DND-41 (cell line): Measurements from ENCODE around the gene DNLZ.

Source experiments
- ATAC-seq: fragments of 200-7000 bp; cut with Tn5 transposase; 3 replicates; pipeline ENCODE4 v1.9.1; 2021; ENCODE audit warnings: low read depth; ENCODE audit not compliant: insufficient read depth
- DNase-seq: peaks from one replicate; pipeline ENCODE4 v3.0.0-alpha.2; 2020
- H2AFZ ChIP-seq: 2 replicates; pipeline ENCODE4 v1.6.0; 2012; ENCODE audit warnings: low read depth, low read length
- H3K27ac ChIP-seq: 2 replicates; pipeline ENCODE4 v1.5.1; 2012; ENCODE audit warnings: low read length, inconsistent platforms
- H3K27me3 ChIP-seq: fragments of 200-600 bp; sonication (generic); 2 replicates; pipeline ENCODE4 v1.6.0; 2012; ENCODE audit warnings: low read length, mild to moderate bottlenecking, inconsistent platforms; ENCODE audit not compliant: insufficient read depth, poor library complexity
- H3K36me3 ChIP-seq: 2 replicates; pipeline ENCODE4 v1.5.1; 2012; ENCODE audit warnings: low read length, inconsistent platforms; ENCODE audit not compliant: insufficient read depth
- H3K4me1 ChIP-seq: 2 replicates; pipeline ENCODE4 v1.5.1; 2012; ENCODE audit warnings: mild to moderate bottlenecking, low read length; ENCODE audit not compliant: insufficient read depth
- H3K4me2 ChIP-seq: 2 replicates; pipeline ENCODE4 v1.6.0; 2012; ENCODE audit warnings: mild to moderate bottlenecking, moderate library complexity, low read length, inconsistent platforms; ENCODE audit not compliant: insufficient read depth
- H3K4me3 ChIP-seq, 2 experiments: fragments of 200-600 bp in 1 of 2; shearing (Covaris generic) in 1 of 2; 2 replicates each; pipeline ENCODE4 v1.5.1; 2012 to 2016; ENCODE audit warnings: inconsistent platforms in 2 of 2, low read length in 2 of 2, mild to moderate bottlenecking in 2 of 2, low read depth in 1 of 2, moderate library complexity in 1 of 2
- H3K79me2 ChIP-seq: 2 replicates; pipeline ENCODE4 v1.6.0; 2012; ENCODE audit warnings: low read length, inconsistent platforms; ENCODE audit not compliant: insufficient read depth
- H3K9ac ChIP-seq: 2 replicates; pipeline ENCODE4 v1.6.0; 2012; ENCODE audit warnings: low read depth, mild to moderate bottlenecking, inconsistent platforms, low read length, moderate library complexity
- H3K9me3 ChIP-seq: 2 replicates; pipeline ENCODE4 v1.5.1; 2012; ENCODE audit warnings: low read length, moderate library complexity, mild to moderate bottlenecking, inconsistent platforms; ENCODE audit not compliant: insufficient read depth, severe bottlenecking
- H4K20me1 ChIP-seq: 2 replicates; pipeline ENCODE4 v1.6.0; 2012; ENCODE audit warnings: low read length; ENCODE audit not compliant: insufficient read depth
- CTCF ChIP-seq: IDR thresholded peaks from 2 replicates; pipeline ENCODE4 v1.5.1; 2012; ENCODE audit warnings: borderline replicate concordance, low read length, moderate library complexity, mild to moderate bottlenecking; ENCODE audit not compliant: poor library complexity, severe bottlenecking; ENCODE audit errors: extremely low read depth
- EZH2 ChIP-seq: IDR thresholded peaks from 3 replicates; pipeline ENCODE4 v1.6.1; 2012; ENCODE audit warnings: borderline replicate concordance, low read depth, mild to moderate bottlenecking, moderate library complexity, low read length, inconsistent platforms; ENCODE audit not compliant: severe bottlenecking

The DNLZ gene

GRCh38 chr9:136379003-136379287 lies 15.4 kb upstream of the DNLZ start:
- no peak for TF ChIP-seq CTCF
- TF ChIP-seq EZH2: no peak
- Histone ChIP-seq H3K4me2 (no peak overlapping the region), H3K79me2 (no peaks in the 10 kb centered on the region), H3K9me3 (no peaks in the 10 kb centered on the region), H3K27ac (no peak overlapping the region), H3K27me3 (no peaks in the 10 kb centered on the region), H3K36me3 (peaks cover 43% of the 10 kb centered on the region), H3K4me1 (no peaks in the 10 kb centered on the region), H2AFZ (no peak overlapping the region), H3K9ac (no peak overlapping the region), H3K4me3 (no peak overlapping the region), H4K20me1 (peaks cover 16% of the 10 kb centered on the region; the same call in 1 of the 2 replicates)
- DNase-seq (no peak), ATAC-seq (no peak)

- no peaks in the 10 kb centered on the region for H3K4me1 ChIP-seq
- no peak overlapping the region for H3K4me2 ChIP-seq
- H3K27me3 ChIP-seq: no peaks in the 10 kb centered on the region
- DNase-seq: no peak
- no peak overlapping the region for H2AFZ ChIP-seq
- no peak overlapping the region for H3K4me3 ChIP-seq
- TF ChIP-seq EZH2 (no peak), CTCF (no peak)
- no peak overlapping the region for H3K27ac ChIP-seq
- H3K36me3 ChIP-seq: peaks cover 40% of the 10 kb centered on the region
- H4K20me1 ChIP-seq: peaks cover 15% of the 10 kb centered on the region; the same call in 1 of the 2 replicates
- H3K9ac ChIP-seq: no peak overlapping the region
- no peaks in the 10 kb centered on the region for H3K9me3 ChIP-seq
- ATAC-seq: no peak
- no peaks in the 10 kb centered on the region for H3K79me2 ChIP-seq
Observed at GRCh38 chr9:136378170-136379002, 14.8 kb upstream of the DNLZ start.

DNA sequence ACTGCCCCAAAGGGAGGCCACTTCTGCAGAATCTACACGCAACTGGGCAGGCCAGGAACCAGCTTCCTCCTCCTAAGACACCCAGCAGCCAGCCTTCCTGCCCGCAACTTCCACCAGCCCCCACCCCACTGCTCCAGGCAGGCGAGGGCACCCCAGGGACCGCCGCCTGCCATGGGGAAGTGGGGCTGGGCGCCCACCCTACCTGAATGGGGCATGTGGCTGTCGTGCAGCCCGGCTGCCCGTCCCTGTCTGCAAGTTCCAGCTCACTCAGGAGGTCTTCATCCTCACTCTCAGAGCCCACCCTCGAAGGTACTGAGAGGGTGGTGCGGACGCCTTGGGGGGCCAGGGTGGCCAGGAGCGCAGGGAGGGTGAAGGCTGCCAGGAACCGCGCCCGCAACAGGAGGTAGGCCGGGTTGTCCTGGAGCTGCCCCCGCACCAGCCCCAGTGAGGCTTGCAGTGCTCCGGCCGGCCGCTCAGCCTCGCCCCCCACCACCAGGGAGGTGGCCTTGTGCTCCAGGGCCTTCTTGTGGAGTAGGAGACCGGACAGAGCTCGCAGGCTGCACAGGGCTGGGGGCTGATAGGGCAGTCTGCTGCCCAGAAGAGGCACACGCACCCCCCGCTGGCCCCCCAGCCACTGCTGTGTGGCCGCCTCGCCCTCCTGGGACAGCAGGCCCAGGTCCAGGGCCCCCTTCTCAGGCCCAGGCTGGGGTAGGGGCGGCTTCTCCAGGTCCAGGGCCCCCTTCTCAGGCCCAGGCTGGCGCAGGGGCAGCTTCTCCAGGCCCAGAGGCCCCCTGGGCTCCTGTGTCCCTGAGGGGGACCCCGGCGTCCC lies 14.0 kb upstream of the DNLZ start:
- Histone ChIP-seq H3K4me2 (no peak overlapping the region), H3K36me3 (peaks cover 33% of the 10 kb centered on the region), H3K4me1 (no peaks in the 10 kb centered on the region), H3K27ac (no peak overlapping the region), H4K20me1 (peaks cover 11% of the 10 kb centered on the region; the same call in 1 of the 2 replicates), H3K79me2 (no peaks in the 10 kb centered on the region), H3K9ac (no peak overlapping the region), H3K9me3 (no peaks in the 10 kb centered on the region), H3K4me3 (no peak overlapping the region), H2AFZ (no peak overlapping the region), H3K27me3 (no peaks in the 10 kb centered on the region)
- DNase-seq: no peak
- no peak for TF ChIP-seq EZH2
- no peak for TF ChIP-seq CTCF
- no peak for ATAC-seq
